DND-41 (cell line): ENCODE results near the gene LINGO3.

Source experiments
- ATAC-seq: fragments of 200-7000 bp; cut with Tn5 transposase; 3 replicates; pipeline ENCODE4 v1.9.1; 2021; ENCODE audit warnings: low read depth; ENCODE audit not compliant: insufficient read depth
- DNase-seq: peaks from one replicate; pipeline ENCODE4 v3.0.0-alpha.2; 2020
- H2AFZ ChIP-seq: 2 replicates; pipeline ENCODE4 v1.6.0; 2012; ENCODE audit warnings: low read depth, low read length
- H3K27ac ChIP-seq: 2 replicates; pipeline ENCODE4 v1.5.1; 2012; ENCODE audit warnings: low read length, inconsistent platforms
- H3K27me3 ChIP-seq: fragments of 200-600 bp; sonication (generic); 2 replicates; pipeline ENCODE4 v1.6.0; 2012; ENCODE audit warnings: low read length, mild to moderate bottlenecking, inconsistent platforms; ENCODE audit not compliant: insufficient read depth, poor library complexity
- H3K36me3 ChIP-seq: 2 replicates; pipeline ENCODE4 v1.5.1; 2012; ENCODE audit warnings: low read length, inconsistent platforms; ENCODE audit not compliant: insufficient read depth
- H3K4me1 ChIP-seq: 2 replicates; pipeline ENCODE4 v1.5.1; 2012; ENCODE audit warnings: mild to moderate bottlenecking, low read length; ENCODE audit not compliant: insufficient read depth
- H3K4me2 ChIP-seq: 2 replicates; pipeline ENCODE4 v1.6.0; 2012; ENCODE audit warnings: mild to moderate bottlenecking, moderate library complexity, low read length, inconsistent platforms; ENCODE audit not compliant: insufficient read depth
- H3K4me3 ChIP-seq, 2 experiments: fragments of 200-600 bp in 1 of 2; shearing (Covaris generic) in 1 of 2; 2 replicates each; pipeline ENCODE4 v1.5.1; 2012 to 2016; ENCODE audit warnings: inconsistent platforms in 2 of 2, low read length in 2 of 2, mild to moderate bottlenecking in 2 of 2, low read depth in 1 of 2, moderate library complexity in 1 of 2
- H3K79me2 ChIP-seq: 2 replicates; pipeline ENCODE4 v1.6.0; 2012; ENCODE audit warnings: low read length, inconsistent platforms; ENCODE audit not compliant: insufficient read depth
- H3K9ac ChIP-seq: 2 replicates; pipeline ENCODE4 v1.6.0; 2012; ENCODE audit warnings: low read depth, mild to moderate bottlenecking, inconsistent platforms, low read length, moderate library complexity
- H3K9me3 ChIP-seq: 2 replicates; pipeline ENCODE4 v1.5.1; 2012; ENCODE audit warnings: low read length, moderate library complexity, mild to moderate bottlenecking, inconsistent platforms; ENCODE audit not compliant: insufficient read depth, severe bottlenecking
- H4K20me1 ChIP-seq: 2 replicates; pipeline ENCODE4 v1.6.0; 2012; ENCODE audit warnings: low read length; ENCODE audit not compliant: insufficient read depth
- CTCF ChIP-seq: IDR thresholded peaks from 2 replicates; pipeline ENCODE4 v1.5.1; 2012; ENCODE audit warnings: borderline replicate concordance, low read length, moderate library complexity, mild to moderate bottlenecking; ENCODE audit not compliant: poor library complexity, severe bottlenecking; ENCODE audit errors: extremely low read depth
- EZH2 ChIP-seq: IDR thresholded peaks from 3 replicates; pipeline ENCODE4 v1.6.1; 2012; ENCODE audit warnings: borderline replicate concordance, low read depth, mild to moderate bottlenecking, moderate library complexity, low read length, inconsistent platforms; ENCODE audit not compliant: severe bottlenecking

Gene LINGO3

DNA sequence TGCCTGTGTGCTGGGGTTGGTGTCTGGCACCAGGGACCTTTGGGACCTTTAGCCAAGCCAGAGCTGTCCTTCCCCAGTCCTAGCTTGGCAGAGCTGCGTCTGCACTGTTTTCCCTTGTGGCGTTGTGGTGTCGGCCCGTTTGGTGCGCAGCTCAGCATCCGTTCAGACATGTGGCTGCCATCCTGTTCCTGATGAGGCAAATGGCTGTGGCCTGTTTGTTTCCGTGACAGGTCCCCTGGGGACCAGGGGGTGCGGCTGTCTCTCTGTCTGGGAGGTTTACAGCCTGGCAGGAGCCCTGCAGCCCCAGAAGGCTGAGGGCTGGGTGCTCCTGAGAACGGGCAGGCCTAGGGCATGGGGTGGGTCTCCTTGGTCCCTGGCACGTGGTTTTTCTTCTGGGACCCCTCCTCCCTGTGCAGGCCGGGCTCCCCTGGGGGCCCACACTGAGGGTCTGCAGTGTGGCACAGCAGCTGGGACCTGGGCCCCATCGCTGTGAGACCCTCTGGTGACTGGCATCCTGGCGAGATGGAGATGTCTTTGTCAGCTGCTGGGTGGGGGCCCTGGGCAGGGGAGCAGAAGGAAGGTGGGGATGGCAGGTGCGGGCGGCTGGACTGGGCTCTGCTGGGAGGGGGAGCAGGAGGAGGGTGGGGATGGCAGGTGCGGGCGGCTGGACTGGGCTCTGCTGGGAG is 24.5 kb upstream of the LINGO3 start:
- Histone ChIP-seq H3K4me2 (peak overlapping the region; percentile 90), H2AFZ (no peak overlapping the region), H3K9me3 (no peaks in the 10 kb centered on the region), H4K20me1 (peaks cover 45% of the 10 kb centered on the region), H3K79me2 (peaks cover 97% of the 10 kb centered on the region), H3K27ac (peak overlapping the region; percentile 92), H3K27me3 (no peaks in the 10 kb centered on the region), H3K4me3 (peak overlapping the region in 1 of 2 experiments; percentile 43; a peak in 2 of 4 replicates), H3K9ac (peak overlapping the region; percentile 99), H3K36me3 (peaks cover 42% of the 10 kb centered on the region), H3K4me1 (peaks cover 54% of the 10 kb centered on the region)
- ATAC-seq (peak; percentile 70), DNase-seq (peak; percentile 88)
- TF ChIP-seq EZH2 = no peak
- no peak for TF ChIP-seq CTCF

- H3K9me3 ChIP-seq = no peaks in the 10 kb centered on the region
- DNase-seq (peak; percentile 30), ATAC-seq (no peak)
- peaks cover 97% of the 10 kb centered on the region for H3K79me2 ChIP-seq
- H3K4me2 ChIP-seq = peak overlapping the region; percentile 90
- peak overlapping the region; percentile 92 for H3K27ac ChIP-seq
- peak overlapping the region; percentile 99 for H3K9ac ChIP-seq
- H2AFZ ChIP-seq = no peak overlapping the region
- peaks cover 62% of the 10 kb centered on the region for H3K4me1 ChIP-seq
- H4K20me1 ChIP-seq = peaks cover 41% of the 10 kb centered on the region
- TF ChIP-seq CTCF (no peak), EZH2 (no peak)
- H3K27me3 ChIP-seq = no peaks in the 10 kb centered on the region
- H3K4me3 ChIP-seq = peak overlapping the region in 1 of 2 experiments; percentile 43; a peak in 2 of 4 replicates
- H3K36me3 ChIP-seq = peaks cover 39% of the 10 kb centered on the region
Observed at GRCh38 chr19:2331601-2332246, 23.8 kb upstream of the LINGO3 start.

DNA sequence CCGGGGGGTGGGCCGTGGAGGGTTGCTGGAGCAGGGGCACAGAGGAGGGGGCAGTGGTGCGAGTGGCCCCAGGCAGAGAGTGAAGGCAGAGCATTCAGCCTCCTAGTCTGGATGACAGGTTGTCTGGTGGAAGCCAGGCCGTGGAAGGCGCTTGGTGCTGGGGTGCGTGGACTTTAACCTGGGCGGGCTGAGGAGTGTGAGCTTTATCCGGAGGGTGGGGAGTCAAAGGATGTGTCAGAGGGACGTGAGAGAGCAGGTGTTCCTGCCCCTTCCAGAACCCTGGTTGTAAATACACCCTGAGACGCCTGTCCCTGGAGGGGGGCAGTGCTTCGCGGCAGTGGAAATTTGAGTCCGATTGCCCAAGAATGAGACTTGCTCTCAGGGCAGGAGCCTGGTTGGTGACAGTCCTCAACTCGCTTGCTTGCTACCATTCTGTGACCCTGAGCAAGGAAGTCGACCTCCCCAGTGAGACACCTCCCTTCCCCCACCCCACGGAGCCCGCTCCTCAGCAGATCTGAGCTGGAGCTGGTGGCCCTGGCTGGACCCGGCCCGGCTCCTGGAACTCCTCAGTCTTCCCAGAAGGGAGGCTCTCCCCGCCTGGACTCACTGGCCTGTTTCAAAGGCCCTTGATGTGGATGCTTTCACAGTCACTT is 22.8 kb upstream of the LINGO3 start:
- H3K27ac ChIP-seq = peak overlapping the region; percentile 92
- peaks cover 39% of the 10 kb centered on the region for H3K36me3 ChIP-seq
- no peak for ATAC-seq

More for the DNA sequence above, 22.8 kb upstream of the LINGO3 start:
- Histone ChIP-seq H3K9ac (peak overlapping the region; percentile 99), H3K4me1 (peaks cover 69% of the 10 kb centered on the region), H3K9me3 (no peaks in the 10 kb centered on the region), H2AFZ (no peak overlapping the region), H4K20me1 (peaks cover 38% of the 10 kb centered on the region), H3K4me3 (peak overlapping the region in 1 of 2 experiments; percentile 43; a peak in 2 of 4 replicates), H3K4me2 (peak overlapping the region; percentile 90), H3K27me3 (no peaks in the 10 kb centered on the region), H3K79me2 (peaks cover 97% of the 10 kb centered on the region)
- TF ChIP-seq CTCF = no peak
- DNase-seq = no peak
